HG02973 (cell line): ENCODE results near the gene GNB3.

ENCODE experiments used
- ATAC-seq: cut with Tn5 transposase; IDR thresholded peaks from one replicate; pipeline ENCODE4 v1.9.1; 2021; ENCODE audit warnings: moderate library complexity; ENCODE audit not compliant: unreplicated experiment

Gene GNB3

DNA sequence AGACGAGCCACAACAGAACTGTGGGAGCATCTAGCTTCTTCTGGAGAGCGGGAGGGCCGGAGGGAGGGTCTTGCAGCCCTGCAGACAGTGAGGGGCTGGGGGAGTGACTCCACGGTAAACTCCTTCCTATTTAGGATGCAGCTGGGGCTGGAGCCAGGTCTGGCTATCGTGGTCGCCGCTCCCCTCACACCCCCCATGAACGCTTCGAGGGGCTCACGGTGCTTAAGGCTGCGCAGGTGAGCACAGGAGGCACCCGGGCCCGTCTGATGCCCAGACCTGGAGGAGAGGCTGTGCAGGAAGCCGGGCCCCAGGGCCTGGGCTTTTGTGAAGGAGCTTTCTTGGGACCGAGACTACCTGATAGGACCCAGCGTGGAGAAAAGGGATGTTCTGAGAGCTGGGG, 3.9 kb upstream of the GNB3 start:
- no peak for ATAC-seq

GRCh38 chr12:6837370-6838060, 3.2 kb upstream of the GNB3 start:
- ATAC-seq, result no peak

DNA sequence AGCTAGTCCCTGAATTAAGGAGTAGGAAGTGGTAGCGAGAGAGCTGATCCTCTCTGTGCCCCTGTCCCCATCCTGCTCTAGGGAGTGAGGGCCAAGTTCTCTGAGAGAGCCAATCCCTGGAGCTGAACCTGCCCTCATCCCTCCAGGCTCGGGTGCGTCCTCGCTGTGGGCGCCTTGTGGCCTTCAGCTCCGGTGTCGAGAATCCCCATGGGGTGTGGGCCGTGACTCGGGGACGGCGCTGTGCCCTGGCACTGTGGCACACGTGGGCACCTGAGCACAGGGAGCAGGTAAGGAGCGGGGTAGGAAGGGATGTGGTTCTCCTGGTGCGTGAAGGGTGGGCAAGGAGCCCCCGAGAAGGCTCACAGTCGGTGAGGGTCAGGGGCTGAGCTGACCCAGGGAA, 1.9 kb upstream of the GNB3 start:
- ATAC-seq, result no peak

DNA sequence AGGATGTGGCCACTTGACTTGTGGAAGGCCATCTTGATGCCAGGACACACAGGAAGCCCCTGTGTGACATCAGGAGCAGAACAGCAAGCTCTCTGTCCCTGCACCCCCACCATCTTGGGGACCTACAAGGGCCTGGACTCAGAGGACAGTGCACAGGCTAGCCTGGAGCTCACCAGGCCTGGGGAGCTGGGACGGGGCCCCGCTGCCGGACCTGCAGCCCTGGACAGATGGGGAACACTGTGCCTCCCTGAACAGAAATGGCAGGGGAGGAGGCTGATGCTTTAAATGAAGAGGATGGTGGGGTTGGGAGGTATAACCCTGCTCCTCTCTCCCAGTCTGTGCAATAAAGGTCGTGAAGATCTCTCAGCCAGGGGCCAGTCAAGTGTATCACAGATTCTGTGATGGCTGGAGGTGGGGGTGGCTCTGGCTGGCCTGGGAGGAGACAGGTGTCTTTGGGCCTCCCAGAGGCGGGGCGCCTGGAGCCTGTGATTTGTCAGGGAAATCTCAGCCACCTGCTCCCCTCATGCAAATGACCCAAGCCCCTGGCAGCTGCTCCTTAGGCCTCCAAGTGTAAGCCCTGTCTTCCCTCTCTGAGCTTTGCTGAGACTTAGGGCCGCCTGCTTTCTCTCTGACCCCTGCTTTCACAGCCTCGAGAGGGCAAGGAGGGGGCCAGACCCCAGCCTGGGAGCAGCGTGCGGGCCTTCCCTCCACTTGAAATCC, 1.1 kb upstream of the GNB3 start:
- no peak for ATAC-seq

GRCh38 chr12:6840330-6840729, 395 bp upstream of the GNB3 start:
- ATAC-seq, result no peak

- no peak for ATAC-seq
Measured at GRCh38 chr12:6842075-6842474, 1.4 kb downstream of the GNB3 start.

DNA sequence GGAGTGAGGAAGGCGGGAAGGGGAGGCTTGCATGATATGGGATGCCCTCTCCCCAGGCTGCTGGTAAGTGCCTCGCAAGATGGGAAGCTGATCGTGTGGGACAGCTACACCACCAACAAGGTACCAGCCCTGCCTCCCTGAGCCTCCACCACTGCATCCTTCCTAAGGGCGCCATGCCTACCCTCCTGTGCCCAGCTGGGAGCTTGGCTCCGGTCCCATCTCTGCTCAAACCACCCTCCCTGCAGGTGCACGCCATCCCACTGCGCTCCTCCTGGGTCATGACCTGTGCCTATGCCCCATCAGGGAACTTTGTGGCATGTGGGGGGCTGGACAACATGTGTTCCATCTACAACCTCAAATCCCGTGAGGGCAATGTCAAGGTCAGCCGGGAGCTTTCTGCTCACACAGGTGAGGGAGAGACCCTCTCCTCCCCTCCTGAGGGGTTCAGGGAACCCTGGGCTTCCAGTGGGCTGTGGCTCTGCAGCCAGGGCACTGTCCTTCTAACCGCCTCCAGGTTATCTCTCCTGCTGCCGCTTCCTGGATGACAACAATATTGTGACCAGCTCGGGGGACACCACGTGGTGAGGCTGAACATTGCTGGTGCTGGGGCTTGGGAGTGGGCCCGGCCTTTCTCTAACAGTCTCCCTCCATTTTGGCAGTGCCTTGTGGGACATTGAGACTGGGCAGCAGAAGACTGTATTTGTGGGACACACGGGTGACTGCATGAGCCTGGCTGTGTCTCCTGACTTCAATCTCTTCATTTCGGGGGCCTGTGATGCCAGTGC, 2.6 kb downstream of the GNB3 start:
- ATAC-seq, result no peak

GRCh38 chr12:6845395-6845794, 4.7 kb downstream of the GNB3 start:
- ATAC-seq, result no peak

GRCh38 chr12:6846316-6846869, 5.7 kb downstream of the GNB3 start:
- no peak for ATAC-seq

GRCh38 chr12:6847676-6848075, 7.0 kb downstream of the GNB3 start:
- ATAC-seq, result no peak

DNA sequence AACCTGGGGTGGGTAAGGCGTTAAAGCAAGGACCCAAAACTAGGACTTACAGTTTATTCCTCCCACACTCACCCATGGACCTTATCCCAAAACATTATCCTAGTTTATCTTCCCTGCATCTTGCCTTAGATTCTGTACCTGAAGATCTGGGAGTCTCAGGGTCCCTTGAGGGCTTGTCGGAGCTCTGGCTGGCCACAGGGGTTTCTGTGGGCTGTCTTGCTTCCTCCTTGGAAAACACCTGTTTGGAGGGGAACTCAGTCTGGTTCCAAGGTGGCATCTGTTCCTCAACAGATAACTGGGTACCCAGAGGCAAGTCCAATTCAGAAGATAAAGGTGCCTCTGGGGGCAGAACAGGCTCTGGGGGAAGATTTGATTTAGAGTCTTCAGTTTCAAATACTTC, 8.7 kb downstream of the GNB3 start:
- no peak for ATAC-seq

DNA sequence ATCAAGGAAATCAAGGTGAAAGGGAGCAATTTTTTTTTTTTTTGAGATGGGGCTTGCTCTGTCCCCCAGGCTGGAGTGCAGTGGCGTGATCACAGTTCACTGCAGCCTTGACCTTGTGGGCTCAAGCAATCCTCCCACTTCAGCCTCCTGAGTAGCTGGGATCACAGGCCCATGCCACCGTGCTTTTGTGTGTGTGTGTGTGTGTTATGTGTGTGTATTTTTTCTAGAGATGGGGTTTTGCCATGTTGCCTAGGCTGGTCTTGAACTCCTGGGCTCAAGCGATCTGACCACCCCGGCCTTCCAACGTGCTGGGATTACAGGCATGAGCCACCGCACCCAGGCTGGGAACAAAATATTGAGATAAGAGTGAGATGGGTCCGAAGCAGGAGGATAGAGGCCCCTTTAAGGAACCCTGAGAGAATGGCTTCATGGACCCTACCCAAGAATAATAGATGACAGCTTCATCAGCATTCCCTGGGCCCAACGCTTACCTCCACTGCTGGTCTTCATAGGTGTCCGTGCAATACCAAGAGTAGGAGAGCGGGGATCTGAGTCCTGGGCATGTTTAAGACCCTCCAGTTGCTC, 9.3 kb downstream of the GNB3 start:
- ATAC-seq, result no peak

GRCh38 chr12:6850796-6851152, 10.0 kb downstream of the GNB3 start:
- ATAC-seq, result no peak

DNA sequence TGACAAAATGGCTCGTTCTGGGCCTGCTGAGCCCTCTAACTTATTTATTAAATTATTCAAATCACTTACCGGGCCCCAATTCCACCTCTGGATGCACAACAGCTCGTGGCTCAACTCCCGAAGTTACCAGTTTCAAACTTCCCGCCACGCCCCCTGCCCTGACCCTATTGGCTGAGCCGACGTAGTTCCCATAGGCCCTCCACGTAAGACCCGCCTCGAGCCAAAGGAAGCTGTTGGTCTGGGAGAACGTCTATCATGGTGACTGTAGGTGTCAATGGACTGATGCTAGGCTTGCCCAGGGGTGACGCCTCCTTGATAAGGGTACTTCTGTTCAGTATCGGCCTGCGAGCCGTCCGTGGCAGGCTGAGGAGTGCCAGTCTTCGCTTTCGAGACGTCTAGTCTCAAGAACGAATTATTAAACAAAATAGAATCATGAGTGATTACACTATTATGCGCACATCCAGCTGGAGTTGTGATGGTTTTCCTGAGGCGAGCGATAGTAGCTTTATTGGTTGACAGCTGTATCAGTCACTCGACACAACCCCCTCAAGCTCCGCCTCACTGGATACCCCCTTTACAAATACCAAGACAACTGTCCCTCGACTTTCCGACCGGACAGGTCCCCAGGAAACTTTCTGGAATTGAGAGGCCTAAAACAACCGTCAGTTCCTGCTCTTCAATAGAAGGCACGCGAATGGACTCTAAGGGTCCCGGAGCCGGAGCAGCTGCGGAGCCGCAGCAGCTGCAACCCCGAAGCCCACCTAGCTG, 10.6 kb downstream of the GNB3 start, which contains the start of gene CDCA3:
CDCA3 (minus strand) TSS at position 134 of the 768 bp plus-strand sequence. CDS start 334 bp downstream, outside the sequence.
- ATAC-seq, result peak; percentile 50

DNA sequence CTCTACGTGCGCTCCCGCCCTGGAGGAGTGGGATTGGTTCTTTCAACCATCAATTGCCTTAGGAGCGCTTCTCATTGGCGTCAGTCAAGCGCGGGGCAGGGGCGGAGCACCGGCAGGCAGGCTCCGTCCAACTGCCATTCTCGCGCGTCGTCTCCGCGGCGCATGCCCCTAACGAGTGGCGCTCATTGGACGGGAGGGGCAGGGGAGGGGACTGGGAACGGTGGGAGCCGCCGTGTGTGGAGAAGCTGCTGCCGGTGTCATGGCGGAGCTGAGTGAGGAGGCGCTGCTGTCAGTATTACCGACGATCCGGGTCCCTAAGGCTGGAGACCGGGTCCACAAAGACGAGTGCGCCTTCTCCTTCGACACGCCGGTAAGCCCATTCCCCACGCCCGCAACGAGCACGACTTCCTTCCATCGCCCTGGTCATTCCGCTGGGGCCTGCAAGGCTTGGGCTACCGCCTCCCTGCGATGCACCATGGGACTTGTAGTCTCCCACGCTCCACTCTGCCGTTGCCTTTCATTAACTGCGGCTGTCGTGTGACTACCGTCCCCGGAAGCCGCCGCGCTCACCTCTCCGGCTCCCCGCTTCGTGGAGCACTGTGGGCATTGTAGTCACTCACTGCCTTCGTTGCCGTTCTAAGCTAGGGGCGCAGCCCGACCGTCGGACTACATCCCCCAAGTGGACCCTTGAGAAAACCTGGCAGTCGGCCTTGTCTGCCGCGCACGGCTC, 11.4 kb downstream of the GNB3 start, which contains the start of gene USP5:
USP5 (plus strand) TSS at position 230 of the 730 bp plus-strand sequence; CDS start at position 260, 30 bp downstream.
- peak; percentile 65 for ATAC-seq

- ATAC-seq, result no peak
Measured at GRCh38 chr12:6852651-6853354, 12.1 kb downstream of the GNB3 start.

DNA sequence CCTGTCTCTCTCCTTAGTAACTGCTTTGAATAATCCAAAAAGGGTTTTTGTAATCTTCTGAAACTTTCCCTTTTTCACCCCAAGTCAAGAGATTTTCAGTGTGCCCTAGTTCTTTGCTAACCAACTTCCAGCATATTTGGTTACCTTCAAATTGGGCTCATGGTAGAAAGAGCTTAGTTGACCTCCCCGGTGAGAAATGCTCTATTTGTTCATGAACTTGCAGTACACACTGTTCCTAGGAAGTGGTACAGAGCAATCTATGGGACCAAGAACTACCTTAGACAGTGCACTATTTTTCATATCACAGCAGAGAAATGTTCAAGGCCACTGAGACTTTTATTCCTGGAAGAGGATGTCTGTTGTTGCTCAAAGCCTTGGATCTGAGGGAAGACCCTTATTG, 12.9 kb downstream of the GNB3 start:
- no peak for ATAC-seq

GRCh38 chr12:6854036-6854435, 13.3 kb downstream of the GNB3 start:
- no peak for ATAC-seq

- ATAC-seq, result no peak
Measured at GRCh38 chr12:6855322-6855721, 14.6 kb downstream of the GNB3 start.
